Measurements from ENCODE around the gene TXNDC12.

- TF ChIP-seq CTCF (IDR thresholded peaks at IDR 0.05): no peak
- no peak for TF ChIP-seq POLR2A (IDR thresholded peaks at IDR 0.05)
- no peak for TF ChIP-seq EP300 (IDR thresholded peaks at IDR 0.05)
- no peak for TF ChIP-seq POLR2AphosphoS5 (IDR thresholded peaks at IDR 0.05)
These were observed 76.9 kb downstream of the TXNDC12 start for GRCh38 chr1:51978099-51978498.

Measured in gastroesophageal sphincter (tissue), 3 donors.